HEK293 (cell line): Measurements from ENCODE around the gene MRC2.

Source experiments
- RBAK ChIP-seq: fragments of 450-650 bp; formaldehyde crosslinking; IDR thresholded peaks from 2 replicates; pipeline ENCODE4 v1.5.1; 2016; ENCODE audit warnings: missing biosample characterization, missing genetic modification characterization
- ZBTB1 ChIP-seq: fragments of 450-650 bp; formaldehyde crosslinking; IDR thresholded peaks from 2 replicates; pipeline ENCODE4 v1.5.1; 2016; ENCODE audit warnings: missing biosample characterization, missing genetic modification characterization
- ZNF121 ChIP-seq: fragments of 450-650 bp; formaldehyde crosslinking; IDR thresholded peaks from 2 replicates; pipeline ENCODE4 v1.5.1; 2016; ENCODE audit warnings: missing biosample characterization, missing genetic modification characterization
- ZNF610 ChIP-seq: fragments of 450-650 bp; formaldehyde crosslinking; IDR thresholded peaks from 2 replicates; pipeline ENCODE4 v1.5.1; 2016; ENCODE audit warnings: missing biosample characterization, missing genetic modification characterization, borderline replicate concordance
- TF ChIP-seq, protein P1 (sequence below): fragments of 450-650 bp; formaldehyde crosslinking; IDR thresholded peaks from 2 replicates; pipeline ENCODE4 v1.5.1; 2016; ENCODE audit warnings: missing biosample characterization, missing genetic modification characterization

DNA sequence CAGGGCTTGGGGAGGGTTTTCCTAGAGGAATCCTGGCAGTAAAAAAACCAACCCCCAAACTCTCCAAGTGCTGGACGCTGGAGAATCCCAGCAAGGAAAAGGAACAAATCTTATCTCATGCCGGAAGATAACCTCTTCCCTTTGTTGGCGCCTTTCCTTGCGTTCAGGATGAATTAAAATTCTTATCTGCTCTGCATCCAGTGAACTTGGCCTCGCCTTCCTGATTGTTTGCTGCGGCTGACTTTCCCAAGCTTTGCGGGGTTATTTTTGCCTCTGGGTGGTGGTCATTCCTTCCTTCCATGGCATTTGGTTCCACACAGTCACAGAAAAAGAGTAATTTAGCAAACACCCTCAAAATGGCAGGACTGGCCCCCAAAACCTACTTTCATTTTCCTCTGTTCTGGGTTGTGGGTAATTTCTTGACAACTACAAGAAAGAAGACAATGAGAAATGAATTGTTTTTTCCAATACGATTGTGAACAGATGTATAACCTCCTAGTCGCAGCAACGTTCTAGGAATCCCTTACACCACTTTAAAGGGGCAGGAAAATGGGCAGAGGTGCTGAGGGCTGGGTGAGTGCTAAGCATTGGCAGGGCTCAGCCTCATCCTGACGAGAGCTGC lies 77.8 kb downstream of the MRC2 start:
- TF ChIP-seq, protein P1, sequence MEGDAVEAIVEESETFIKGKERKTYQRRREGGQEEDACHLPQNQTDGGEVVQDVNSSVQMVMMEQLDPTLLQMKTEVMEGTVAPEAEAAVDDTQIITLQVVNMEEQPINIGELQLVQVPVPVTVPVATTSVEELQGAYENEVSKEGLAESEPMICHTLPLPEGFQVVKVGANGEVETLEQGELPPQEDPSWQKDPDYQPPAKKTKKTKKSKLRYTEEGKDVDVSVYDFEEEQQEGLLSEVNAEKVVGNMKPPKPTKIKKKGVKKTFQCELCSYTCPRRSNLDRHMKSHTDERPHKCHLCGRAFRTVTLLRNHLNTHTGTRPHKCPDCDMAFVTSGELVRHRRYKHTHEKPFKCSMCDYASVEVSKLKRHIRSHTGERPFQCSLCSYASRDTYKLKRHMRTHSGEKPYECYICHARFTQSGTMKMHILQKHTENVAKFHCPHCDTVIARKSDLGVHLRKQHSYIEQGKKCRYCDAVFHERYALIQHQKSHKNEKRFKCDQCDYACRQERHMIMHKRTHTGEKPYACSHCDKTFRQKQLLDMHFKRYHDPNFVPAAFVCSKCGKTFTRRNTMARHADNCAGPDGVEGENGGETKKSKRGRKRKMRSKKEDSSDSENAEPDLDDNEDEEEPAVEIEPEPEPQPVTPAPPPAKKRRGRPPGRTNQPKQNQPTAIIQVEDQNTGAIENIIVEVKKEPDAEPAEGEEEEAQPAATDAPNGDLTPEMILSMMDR (tag by site-specific recombination), result no peak
- no peak for TF ChIP-seq ZNF121 (tag by site-specific recombination)
- no peak for TF ChIP-seq ZNF610
- no peak for TF ChIP-seq ZBTB1 (tag by site-specific recombination)
- TF ChIP-seq RBAK (tag by site-specific recombination), result no peak
